Measurements from ENCODE around the gene FBXL4. TPM values are rescaled to one million over a fixed set of nuclear protein-coding genes. Genes with fewer than 3 reads are reported as not detected.
A peak's percentile ranks its signal among the peaks of the same experiment; 100 is the strongest.

The FBXL4 gene
- total RNA-seq, 1 donor from 2014 or later, result 10.5 TPM

GRCh38 chr6:98887650-98888049, 60.1 kb downstream of the FBXL4 start:
- ATAC-seq, result no peak

DNA sequence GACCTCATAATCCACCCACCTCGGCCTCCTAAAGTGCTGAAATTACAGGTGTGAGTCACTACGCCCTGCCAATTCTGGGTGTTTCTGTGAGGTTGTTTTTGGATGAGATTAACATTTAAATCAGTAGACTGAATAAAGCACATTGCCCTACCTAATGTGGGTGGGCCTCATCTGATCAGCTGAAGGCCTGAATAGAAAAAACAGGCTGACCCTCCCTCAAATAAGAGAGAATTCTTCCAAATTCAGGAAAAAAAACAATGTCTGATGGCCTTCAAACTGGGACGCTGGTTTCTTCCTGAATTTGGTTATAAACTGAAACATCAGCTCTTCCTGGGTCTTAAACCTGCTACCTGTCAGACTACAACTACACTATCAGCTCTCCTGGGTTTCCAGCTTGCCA, 62.4 kb downstream of the FBXL4 start:
- DNase-seq (ENCODE audit: low spot score) (no peak), ATAC-seq (no peak)

More at GRCh38 chr6:98887650-98888049, 60.1 kb downstream of the FBXL4 start:
- no peak for DNase-seq (ENCODE audit: low spot score)

- no peak for DNase-seq (ENCODE audit: low spot score)
- no peak for ATAC-seq
These were observed 67.3 kb downstream of the FBXL4 start for GRCh38 chr6:98880486-98880885.

DNA sequence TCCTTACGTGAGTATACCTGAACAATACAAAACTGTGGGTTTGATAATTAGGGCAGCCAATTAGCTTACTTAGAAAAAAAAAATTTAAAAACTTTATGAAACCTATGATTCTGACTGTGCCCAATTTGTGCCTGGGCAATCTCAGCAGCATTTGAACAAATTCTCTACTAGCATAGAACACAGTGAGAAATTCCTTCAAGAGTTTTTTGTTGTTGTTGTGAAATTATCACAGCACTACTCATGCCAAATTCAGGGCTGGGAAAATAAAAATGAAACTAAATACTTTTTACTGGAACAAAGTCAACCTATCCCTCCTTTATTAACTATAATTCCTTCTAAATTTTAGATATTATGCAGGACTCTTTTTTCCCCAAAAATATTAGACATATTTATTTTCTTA, 70.5 kb downstream of the FBXL4 start:
- ATAC-seq (no peak), DNase-seq (ENCODE audit: low spot score) (no peak)

DNA sequence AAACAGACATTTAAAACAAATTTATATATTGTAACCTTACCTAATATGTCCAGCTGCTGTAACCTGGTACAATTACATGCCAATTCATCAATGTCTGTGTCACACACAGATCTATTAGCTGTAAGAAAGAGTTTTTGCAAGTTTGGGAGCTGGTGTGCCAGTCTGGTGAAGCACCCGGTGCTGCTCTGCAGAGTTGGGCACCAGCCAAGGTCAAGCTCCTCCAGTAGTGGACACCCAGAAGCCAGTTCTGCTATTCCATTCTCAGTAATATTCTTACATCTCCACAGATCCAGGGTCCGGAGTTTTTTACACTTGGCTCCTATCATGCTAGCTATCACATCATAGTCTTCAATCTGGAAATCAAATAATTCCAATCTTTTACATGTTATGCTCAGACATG, 72.4 kb downstream of the FBXL4 start:
- no peak for DNase-seq (ENCODE audit: low spot score)

GRCh38 chr6:98871821-98872220, 75.9 kb downstream of the FBXL4 start:
- ATAC-seq, result no peak

More for the DNA sequence above, 72.4 kb downstream of the FBXL4 start:
- peak; percentile 37 for ATAC-seq

DNA sequence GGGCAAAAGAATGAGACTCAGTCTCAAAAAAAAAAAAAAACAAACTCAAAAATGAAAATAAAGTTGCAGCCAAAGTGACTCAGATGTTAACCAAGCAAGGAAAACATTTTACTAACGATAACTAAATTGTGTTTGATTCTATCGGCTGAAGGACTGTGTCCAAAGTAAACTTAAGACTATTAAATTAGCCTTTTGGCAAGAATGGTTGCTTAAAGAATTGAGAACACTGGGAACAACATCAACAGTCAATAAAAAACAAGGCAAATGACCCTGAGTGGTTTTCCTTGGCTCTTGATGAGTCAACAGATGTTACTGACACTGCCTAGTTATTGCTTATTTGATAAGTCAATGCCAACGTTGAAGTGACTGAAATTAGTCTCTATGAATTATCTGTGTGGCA, 76.7 kb downstream of the FBXL4 start:
- ATAC-seq, result peak; percentile 72
- no peak for DNase-seq (ENCODE audit: low spot score)

More at GRCh38 chr6:98871821-98872220, 75.9 kb downstream of the FBXL4 start:
- DNase-seq (ENCODE audit: low spot score), result no peak

- ATAC-seq (no peak), DNase-seq (ENCODE audit: low spot score) (no peak)
These were observed 83.2 kb downstream of the FBXL4 start for GRCh38 chr6:98864497-98864896.

GRCh38 chr6:98848539-98849242, 99.1 kb downstream of the FBXL4 start:
- DNase-seq (ENCODE audit: low spot score), result no peak
- no peak for ATAC-seq

- ATAC-seq (peak; percentile 46), DNase-seq (ENCODE audit: low spot score) (no peak)
These were observed 99.8 kb downstream of the FBXL4 start for GRCh38 chr6:98847779-98848538.

DNA sequence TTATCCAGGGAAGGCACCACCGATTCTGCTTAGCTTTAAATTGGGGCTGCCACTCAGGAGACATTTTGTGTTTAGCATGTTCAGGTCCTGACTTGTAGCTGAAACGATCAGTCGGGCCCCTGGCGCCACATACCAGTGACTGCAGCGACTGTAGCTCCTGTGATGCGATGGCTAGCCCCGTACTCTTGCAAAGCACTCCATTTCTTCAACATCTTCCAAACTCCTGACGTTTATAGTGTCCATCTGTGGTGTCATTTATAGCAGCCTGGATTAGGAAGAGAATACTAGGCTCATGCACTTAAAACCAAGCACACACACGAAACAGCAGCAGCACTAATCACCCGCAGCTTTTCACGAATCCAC, 100.3 kb downstream of the FBXL4 start:
- no peak for ATAC-seq
- DNase-seq (ENCODE audit: low spot score), result no peak

GRCh38 chr6:98846021-98846380, 101.7 kb downstream of the FBXL4 start:
- ATAC-seq, result no peak
- DNase-seq (ENCODE audit: low spot score), result no peak

DNA sequence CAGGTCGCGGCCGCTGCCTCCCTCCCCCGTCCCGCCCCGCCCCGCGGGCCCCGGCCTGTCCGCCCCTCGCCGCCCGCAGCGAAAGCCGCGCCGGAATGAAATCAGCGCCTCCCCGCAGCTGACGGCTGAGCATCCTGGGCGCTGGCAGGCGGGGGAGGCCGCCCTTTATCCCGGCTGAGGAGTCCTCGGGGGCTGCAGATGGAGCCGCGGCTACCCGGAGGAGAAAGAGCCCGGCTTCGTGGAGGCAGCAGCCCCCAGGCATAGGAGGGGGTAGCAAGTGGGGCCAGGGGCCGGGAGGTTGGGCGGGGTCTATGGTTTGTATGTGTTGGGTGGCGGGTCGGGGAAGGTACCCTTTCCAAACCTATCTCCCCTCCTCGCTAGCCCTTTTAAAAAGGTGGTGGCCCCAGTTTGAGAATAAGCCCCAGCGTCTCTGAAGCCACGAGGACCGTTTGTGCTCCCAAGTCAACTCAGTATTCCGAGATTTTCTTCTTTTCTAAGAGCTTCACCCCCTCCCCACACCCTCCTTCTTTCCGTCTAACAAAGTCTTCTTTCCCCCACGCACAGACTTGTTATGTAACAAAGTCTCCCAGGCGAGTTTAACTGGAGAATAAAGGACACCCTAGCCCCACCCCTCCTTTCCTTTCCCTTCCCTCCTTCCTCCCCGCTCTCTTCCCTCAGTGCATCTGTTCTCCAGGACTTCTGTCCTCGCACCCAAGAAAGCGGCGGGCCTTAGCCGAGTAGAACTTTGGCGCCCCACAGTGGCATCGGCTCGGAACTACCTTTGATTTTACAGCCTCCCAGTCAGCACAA, 102.3 kb downstream of the FBXL4 start:
- DNase-seq (ENCODE audit: low spot score) (peak; percentile 71), ATAC-seq (peak; percentile 87)

- DNase-seq (ENCODE audit: low spot score) (no peak), ATAC-seq (peak; percentile 7)
These were observed 103.2 kb downstream of the FBXL4 start for GRCh38 chr6:98844244-98845210.

DNA sequence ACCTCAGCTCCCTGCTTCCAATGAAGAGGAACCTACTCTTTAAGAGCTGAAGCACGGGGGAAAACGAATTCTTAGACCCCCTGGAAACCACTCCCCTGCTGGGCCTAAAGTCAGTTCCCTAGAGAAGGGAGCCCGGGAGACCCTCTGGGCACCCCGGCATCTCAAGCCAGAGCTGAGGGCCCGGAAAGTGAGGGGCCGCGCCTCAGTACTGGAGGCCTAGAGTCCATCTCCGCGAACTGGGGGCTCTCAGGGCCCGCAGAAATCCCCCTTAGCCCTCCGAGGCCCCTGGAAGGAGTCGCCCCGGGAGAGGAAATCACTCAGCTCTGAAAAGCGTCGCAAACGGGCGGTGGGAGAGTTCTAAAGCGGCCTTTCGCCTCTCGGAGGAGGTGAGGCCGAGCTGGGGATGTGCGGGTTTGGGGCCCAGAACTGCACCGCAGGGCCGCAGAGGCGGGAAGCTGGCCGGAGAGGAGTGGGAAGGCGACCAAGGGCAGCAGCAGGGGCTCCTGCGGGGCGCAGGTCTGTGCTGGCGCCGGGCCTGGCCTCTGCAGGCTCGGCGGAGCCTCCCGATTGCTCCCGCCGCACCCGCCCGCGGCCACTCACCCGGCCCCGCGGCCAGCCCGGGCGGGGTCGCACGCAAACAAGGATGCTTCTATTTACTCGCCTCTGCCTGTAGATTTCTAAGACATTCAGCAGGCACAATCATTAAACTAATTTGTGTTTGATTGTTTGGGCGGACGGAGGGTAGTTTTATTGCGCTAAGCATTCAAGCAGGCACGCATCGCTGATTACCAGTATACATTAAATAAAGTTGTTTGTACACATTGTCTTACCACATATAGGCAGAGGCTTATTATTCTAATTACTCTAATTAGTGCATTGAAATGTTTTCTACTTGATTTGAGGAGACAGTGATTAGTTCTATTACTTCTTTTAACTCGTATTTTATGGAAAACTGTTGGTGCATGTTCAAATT, 104.2 kb downstream of the FBXL4 start:
- no peak for DNase-seq (ENCODE audit: low spot score)
- ATAC-seq, result no peak

DNA sequence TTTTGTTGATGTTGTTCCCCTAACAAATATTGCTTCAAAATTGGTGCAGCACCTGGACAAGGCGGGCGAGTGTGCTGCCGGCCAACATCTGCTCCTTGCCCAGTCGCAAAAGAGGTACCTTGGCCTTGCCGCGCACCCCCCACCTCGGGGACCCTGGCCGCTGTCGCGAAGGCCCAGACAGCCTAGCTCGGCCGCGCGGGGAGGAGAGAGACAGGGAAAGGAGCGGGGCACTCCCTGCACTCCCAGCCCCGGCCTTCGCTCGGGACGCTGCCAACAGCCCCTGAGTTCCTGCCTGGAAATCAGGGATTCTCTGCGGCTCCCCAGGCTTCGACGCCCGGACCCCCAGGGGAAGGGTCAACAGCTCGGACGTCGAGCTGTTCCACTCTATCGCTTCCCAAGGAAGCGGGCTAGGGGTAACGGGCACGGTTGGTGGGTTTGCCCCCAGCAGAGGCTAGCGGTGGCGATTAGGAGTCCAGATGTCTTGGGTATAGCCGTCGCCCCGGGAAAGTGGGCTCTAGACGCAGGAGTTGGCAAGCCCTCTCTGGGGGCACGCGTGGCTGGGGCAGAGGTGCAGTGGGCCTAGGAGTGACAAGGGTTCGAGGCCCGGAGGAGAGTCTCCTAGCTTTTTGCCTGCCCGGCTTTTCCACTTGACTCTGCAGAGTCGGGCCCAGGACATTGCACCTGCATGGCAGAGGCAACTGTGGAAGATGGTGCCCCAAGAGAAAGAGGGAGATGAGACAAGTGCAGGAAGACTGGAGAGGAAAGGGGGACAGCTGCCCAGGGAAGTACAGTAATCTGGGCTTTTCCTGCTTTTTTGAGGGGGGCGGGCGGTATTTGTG, 105.2 kb downstream of the FBXL4 start:
- DNase-seq (ENCODE audit: low spot score) (no peak), ATAC-seq (no peak)

GRCh38 chr6:98841621-98842341, 106.0 kb downstream of the FBXL4 start:
- DNase-seq (ENCODE audit: low spot score) (no peak), ATAC-seq (no peak)
